PFSK-1 (cell line): ENCODE measurements around the gene ATAT1.

ENCODE experiments used
- POLR2AphosphoS5 ChIP-seq: IDR thresholded peaks from 2 replicates; pipeline ENCODE4 v1.6.1; 2012; ENCODE audit warnings: low read depth, mild to moderate bottlenecking, control low read depth, low read length, moderate library complexity
- TAF1 ChIP-seq: IDR thresholded peaks from 2 replicates; pipeline ENCODE4 v1.6.1; 2012; ENCODE audit warnings: low read length, control low read depth, borderline replicate concordance; ENCODE audit not compliant: insufficient read depth

GRCh38 chr6:30643656-30644055 is 17.0 kb downstream of the ATAT1 start:
- TF ChIP-seq TAF1 (no peak), POLR2AphosphoS5 (no peak)
